H1 (cell line): ENCODE measurements around the gene TRIM41. TPM values are rescaled to one million over a fixed set of nuclear protein-coding genes. Genes with fewer than 3 reads are reported as not detected.

Source experiments
- ATF3 ChIP-seq: IDR thresholded peaks from 2 replicates; pipeline ENCODE4 v1.6.1; 2011; ENCODE audit warnings: low read depth, mild to moderate bottlenecking, low read length; ENCODE audit not compliant: insufficient read depth
- BCL11A ChIP-seq, 2 experiments: IDR thresholded peaks; one replicate each; pipeline ENCODE4 v1.6.1; 2011; ENCODE audit warnings: low read depth in 2 of 2, low read length in 2 of 2, mild to moderate bottlenecking in 2 of 2
- CBX5 ChIP-seq: fragments of 300-800, 300-1000 bp; sonication (generic); IDR thresholded peaks from 2 replicates; pipeline ENCODE4 v1.7.1; 2016; ENCODE audit warnings: antibody characterized with exemption, low read length, low read depth
- CEBPB ChIP-seq: IDR thresholded peaks from 2 replicates; pipeline ENCODE4 v1.6.1; 2012; ENCODE audit warnings: low read depth, low read length
- CHD1 ChIP-seq: IDR thresholded peaks from 2 replicates; pipeline ENCODE4 v1.6.1; 2012; ENCODE audit warnings: low read depth, low read length, improper control_type of control experiment
- EZH2 ChIP-seq: fragments of 200-600 bp; sonication (generic); IDR thresholded peaks from 2 replicates; pipeline ENCODE4 v1.7.1; 2012; ENCODE audit warnings: low read depth, mild to moderate bottlenecking, moderate library complexity, low read length, inconsistent platforms; ENCODE audit not compliant: severe bottlenecking
- GTF2F1 ChIP-seq: IDR thresholded peaks from 2 replicates; pipeline ENCODE4 v1.6.1; 2012; ENCODE audit warnings: low read depth, low read length, improper control_type of control experiment, borderline replicate concordance
- HDAC6 ChIP-seq: IDR thresholded peaks from one replicate; pipeline ENCODE4 v1.7.1; 2012; ENCODE audit warnings: low read depth, mild to moderate bottlenecking, inconsistent platforms, low read length, moderate library complexity
- JUN ChIP-seq: IDR thresholded peaks from 2 replicates; pipeline ENCODE4 v1.6.1; 2011; ENCODE audit warnings: low read depth, mild to moderate bottlenecking, improper control_type of control experiment, low read length
- KDM4A ChIP-seq: IDR thresholded peaks from one replicate; pipeline ENCODE4 v1.7.1; 2012; ENCODE audit warnings: low read depth, mild to moderate bottlenecking, moderate library complexity, low read length, inconsistent platforms; ENCODE audit not compliant: severe bottlenecking
- KDM5A ChIP-seq: fragments of 200-600 bp; IDR thresholded peaks from 2 replicates; pipeline ENCODE4 v1.7.1; 2012; ENCODE audit warnings: mild to moderate bottlenecking, low read length, inconsistent platforms, mixed read lengths
- NANOG ChIP-seq: IDR thresholded peaks from 2 replicates; pipeline ENCODE4 v1.6.1; 2011; ENCODE audit warnings: low read length, low read depth, mild to moderate bottlenecking, inconsistent platforms; ENCODE audit not compliant: insufficient read depth, poor library complexity, severe bottlenecking
- PHF8 ChIP-seq: fragments of 200-600 bp; sonication (generic); conservative IDR thresholded peaks from 2 replicates; pipeline ENCODE4 v1.7.1; 2012; ENCODE audit warnings: low read depth, mild to moderate bottlenecking, inconsistent platforms, low read length, moderate library complexity
- RFX5 ChIP-seq: IDR thresholded peaks from 2 replicates; pipeline ENCODE4 v1.6.1; 2011; ENCODE audit warnings: low read depth, low read length, improper control_type of control experiment, borderline replicate concordance
- SAP30 ChIP-seq: fragments of 300-600 bp; sonication (generic); IDR thresholded peaks from 2 replicates; pipeline ENCODE4 v1.7.1; 2012; ENCODE audit warnings: low read length, moderate library complexity, mild to moderate bottlenecking, inconsistent platforms; ENCODE audit not compliant: insufficient read depth, insufficient replicate concordance
- SP2 ChIP-seq: IDR thresholded peaks from 2 replicates; pipeline ENCODE4 v1.6.1; 2012; ENCODE audit warnings: mild to moderate bottlenecking, low read length, inconsistent platforms
- SP4 ChIP-seq: IDR thresholded peaks from 2 replicates; pipeline ENCODE4 v1.6.1; 2012; ENCODE audit warnings: low read length, inconsistent platforms
- TAF1 ChIP-seq: IDR thresholded peaks from 2 replicates; pipeline ENCODE4 v1.6.1; 2011; ENCODE audit warnings: mild to moderate bottlenecking, low read depth, low read length
- TBP ChIP-seq: IDR thresholded peaks from 2 replicates; pipeline ENCODE4 v1.6.1; 2011; ENCODE audit warnings: low read depth, low read length, improper control_type of control experiment
- USF2 ChIP-seq: IDR thresholded peaks from 2 replicates; pipeline ENCODE4 v1.6.1; 2011; ENCODE audit warnings: low read length, improper control_type of control experiment
- polyA plus RNA-seq, 7 experiments: library from polyadenylated mRNA; depleted of rRNA in 3 of 7; stranded (reverse) in 5 of 7; unstranded in 2 of 7; fragments of >200 nt in 5 of 7; fragments of 200-250 nt in 2 of 7; gene quantifications; 1 replicate in 5 of 7; 2 replicates in 1 of 7; 4 replicates in 1 of 7; pipeline versions ENCODE4 v1.2.1 to v1.2.3, GENCODE V29; 2011 to 2013; ENCODE audit warnings: missing spikeins in 2 of 7, mixed read lengths in 2 of 7
- total RNA-seq: library from RNA; stranded (reverse); fragmentation: NEBNext Ultra II Directional; extraction: Animal tissue kit (Norgen Biotek cat#: 25700); gene quantifications from 2 replicates; pipeline ENCODE4 v1.2.1, GENCODE V29; 2021

TRIM41 gene
- total and polyA plus RNA-seq, 2 of the 8 experiments (the other 6 are each of a cell fraction or from before 2014, with no cell fraction given) = 12.9 to 21.6 TPM

GRCh38 chr5:181260720-181261319 is 37.7 kb downstream of the TRIM41 start, which contains the start of gene TRIM52 (continued):
- 0 out of 2 replicates have a peak, but pooled peaks have one; percentile 12 for TF ChIP-seq USF2
- TF ChIP-seq KDM5A = peak; percentile 68
- TF ChIP-seq BCL11A (IDR thresholded peaks at IDR 0.05; ENCODE audit: low read depth in 2 of 2, low read length in 2 of 2) = no peak
- no peak for TF ChIP-seq NANOG
- peak; percentile 95 for TF ChIP-seq TBP
- no peak for TF ChIP-seq GTF2F1
- no peak for TF ChIP-seq EZH2
- TF ChIP-seq SAP30 = peak; percentile 99
- peak; percentile 95 for TF ChIP-seq SP2
- no peak for TF ChIP-seq CHD1
- peak; percentile 87 for TF ChIP-seq KDM4A
- TF ChIP-seq PHF8 = peak; percentile 54; the same call in 1 of the 2 replicates
- TF ChIP-seq SP4 = no peak
- TF ChIP-seq RFX5 = no peak
- TF ChIP-seq JUN = no peak
- TF ChIP-seq CBX5 = no peak
- TF ChIP-seq HDAC6 = no peak
- TF ChIP-seq ATF3 = no peak
- TF ChIP-seq TAF1 = peak; percentile 98
- no peak for TF ChIP-seq CEBPB
